ENCODE measurements around the gene GARIN3.
"Not testable (repeated sequence)": the region's sequence is repeated elsewhere in the genome, so short reads cannot be mapped to it uniquely, and the experiment has no call there.

The GARIN3 gene

GRCh38 chr5:157197086-157197485, 31.0 kb upstream of the GARIN3 start:
- Histone ChIP-seq H3K9me3 (ENCODE audit: low read length) (no peaks in the 10 kb centered on the region), H2AFZ (ENCODE audit: low read depth, low read length) (no peak overlapping the region), H3K4me3 (ENCODE audit: low read length) (no peak overlapping the region), H3K4me1 (ENCODE audit: insufficient read depth, low read length) (no peaks in the 10 kb centered on the region), H3K36me3 (ENCODE audit: insufficient read depth, low read length) (no peaks in the 10 kb centered on the region), H3K27me3 (ENCODE audit: insufficient read depth, low read length) (no peaks in the 10 kb centered on the region)

GRCh38 chr5:157196045-157196444, 30.0 kb upstream of the GARIN3 start:
- H3K9me3 ChIP-seq (ENCODE audit: low read length) = no peaks in the 10 kb centered on the region
- H3K36me3 ChIP-seq (ENCODE audit: insufficient read depth, low read length) = no peaks in the 10 kb centered on the region
- H3K4me3 ChIP-seq (ENCODE audit: low read length) = no peak overlapping the region
- no peaks in the 10 kb centered on the region for H3K4me1 ChIP-seq (ENCODE audit: insufficient read depth, low read length)
- H3K27me3 ChIP-seq (ENCODE audit: insufficient read depth, low read length) = no peaks in the 10 kb centered on the region
- no peak overlapping the region for H2AFZ ChIP-seq (ENCODE audit: low read depth, low read length)

- H3K36me3 ChIP-seq (ENCODE audit: insufficient read depth, low read length) = no peaks in the 10 kb centered on the region
- H3K27me3 ChIP-seq (ENCODE audit: insufficient read depth, low read length) = peaks cover 4% of the 10 kb centered on the region
- H2AFZ ChIP-seq (ENCODE audit: low read depth, low read length) = no peak overlapping the region
- no peaks in the 10 kb centered on the region for H3K9me3 ChIP-seq (ENCODE audit: low read length)
- no peaks in the 10 kb centered on the region for H3K4me1 ChIP-seq (ENCODE audit: insufficient read depth, low read length)
- no peak overlapping the region for H3K4me3 ChIP-seq (ENCODE audit: low read length)
These were observed 27.8 kb upstream of the GARIN3 start for GRCh38 chr5:157193699-157194424.

- Histone ChIP-seq H3K9me3 (ENCODE audit: low read length) (no peaks in the 10 kb centered on the region), H3K36me3 (ENCODE audit: insufficient read depth, low read length) (no peaks in the 10 kb centered on the region), H3K27me3 (ENCODE audit: insufficient read depth, low read length) (peaks cover 5% of the 10 kb centered on the region), H3K4me1 (ENCODE audit: insufficient read depth, low read length) (no peaks in the 10 kb centered on the region), H2AFZ (ENCODE audit: low read depth, low read length) (no peak overlapping the region), H3K4me3 (ENCODE audit: low read length) (no peak overlapping the region)
These were observed 23.2 kb upstream of the GARIN3 start for GRCh38 chr5:157189223-157189622.

- Histone ChIP-seq H3K9me3 (ENCODE audit: low read length) (no peaks in the 10 kb centered on the region), H3K36me3 (ENCODE audit: insufficient read depth, low read length) (no peaks in the 10 kb centered on the region), H3K27me3 (ENCODE audit: insufficient read depth, low read length) (peaks cover 6% of the 10 kb centered on the region), H2AFZ (ENCODE audit: low read depth, low read length) (no peak overlapping the region), H3K4me1 (ENCODE audit: insufficient read depth, low read length) (no peaks in the 10 kb centered on the region), H3K4me3 (ENCODE audit: low read length) (no peak overlapping the region)
These were observed 22.2 kb upstream of the GARIN3 start for GRCh38 chr5:157188270-157188669.

GRCh38 chr5:157187046-157187754, 21.1 kb upstream of the GARIN3 start:
- H2AFZ ChIP-seq (ENCODE audit: low read depth, low read length) = no peak overlapping the region
- H3K4me1 ChIP-seq (ENCODE audit: insufficient read depth, low read length) = no peaks in the 10 kb centered on the region
- no peak overlapping the region for H3K4me3 ChIP-seq (ENCODE audit: low read length)
- peaks cover 6% of the 10 kb centered on the region for H3K27me3 ChIP-seq (ENCODE audit: insufficient read depth, low read length)
- H3K9me3 ChIP-seq (ENCODE audit: low read length) = no peaks in the 10 kb centered on the region
- H3K36me3 ChIP-seq (ENCODE audit: insufficient read depth, low read length) = no peaks in the 10 kb centered on the region

GRCh38 chr5:157186309-157187045, 20.4 kb upstream of the GARIN3 start:
- Histone ChIP-seq H3K4me3 (ENCODE audit: low read length) (no peak overlapping the region), H2AFZ (ENCODE audit: low read depth, low read length) (no peak overlapping the region), H3K4me1 (ENCODE audit: insufficient read depth, low read length) (no peaks in the 10 kb centered on the region), H3K27me3 (ENCODE audit: insufficient read depth, low read length) (peaks cover 6% of the 10 kb centered on the region), H3K9me3 (ENCODE audit: low read length) (no peaks in the 10 kb centered on the region), H3K36me3 (ENCODE audit: insufficient read depth, low read length) (no peaks in the 10 kb centered on the region)

GRCh38 chr5:157185122-157185521, 19.1 kb upstream of the GARIN3 start:
- not testable (repeated sequence) for H3K9me3 ChIP-seq (ENCODE audit: low read length); H3K36me3 ChIP-seq (ENCODE audit: insufficient read depth, low read length); H3K4me3 ChIP-seq (ENCODE audit: low read length); H2AFZ ChIP-seq (ENCODE audit: low read depth, low read length); H3K4me1 ChIP-seq (ENCODE audit: insufficient read depth, low read length); H3K27me3 ChIP-seq (ENCODE audit: insufficient read depth, low read length)

- Histone ChIP-seq H3K4me1 (ENCODE audit: insufficient read depth, low read length) (no peaks in the 10 kb centered on the region), H3K9me3 (ENCODE audit: low read length) (no peaks in the 10 kb centered on the region), H3K4me3 (ENCODE audit: low read length) (no peak overlapping the region), H2AFZ (ENCODE audit: low read depth, low read length) (no peak overlapping the region), H3K27me3 (ENCODE audit: insufficient read depth, low read length) (peaks cover 2% of the 10 kb centered on the region), H3K36me3 (ENCODE audit: insufficient read depth, low read length) (no peaks in the 10 kb centered on the region)
These were observed 18.1 kb upstream of the GARIN3 start for GRCh38 chr5:157184117-157184670.

- Histone ChIP-seq H2AFZ (ENCODE audit: low read depth, low read length) (no peak overlapping the region), H3K4me1 (ENCODE audit: insufficient read depth, low read length) (no peaks in the 10 kb centered on the region), H3K27me3 (ENCODE audit: insufficient read depth, low read length) (peaks cover 2% of the 10 kb centered on the region), H3K36me3 (ENCODE audit: insufficient read depth, low read length) (no peaks in the 10 kb centered on the region), H3K4me3 (ENCODE audit: low read length) (no peak overlapping the region), H3K9me3 (ENCODE audit: low read length) (no peaks in the 10 kb centered on the region)
These were observed 16.2 kb upstream of the GARIN3 start for GRCh38 chr5:157182143-157182757.

- no peaks in the 10 kb centered on the region for H3K36me3 ChIP-seq (ENCODE audit: insufficient read depth, low read length)
- H3K4me1 ChIP-seq (ENCODE audit: insufficient read depth, low read length) = no peaks in the 10 kb centered on the region
- no peak within 1 kb of the TSS for H3K4me3 ChIP-seq (ENCODE audit: low read length)
- H3K9me3 ChIP-seq (ENCODE audit: low read length) = no peaks in the 10 kb centered on the region
- H3K27me3 ChIP-seq (ENCODE audit: insufficient read depth, low read length) = peaks cover 2% of the 10 kb centered on the region
- H2AFZ ChIP-seq (ENCODE audit: low read depth, low read length) = no peak within 1 kb of the TSS
These were observed 14.6 kb upstream of the GARIN3 start, which contains the start of gene ITK for GRCh38 chr5:157180374-157181264. Gene ITK, plus strand, starts transcription at chr5:157180840. Its CDS starts 138 bp downstream, at chr5:157180978.

- no peak overlapping the region for H2AFZ ChIP-seq (ENCODE audit: low read depth, low read length)
- no peaks in the 10 kb centered on the region for H3K9me3 ChIP-seq (ENCODE audit: low read length)
- no peak overlapping the region for H3K4me3 ChIP-seq (ENCODE audit: low read length)
- H3K4me1 ChIP-seq (ENCODE audit: insufficient read depth, low read length) = no peaks in the 10 kb centered on the region
- H3K36me3 ChIP-seq (ENCODE audit: insufficient read depth, low read length) = no peaks in the 10 kb centered on the region
- H3K27me3 ChIP-seq (ENCODE audit: insufficient read depth, low read length) = no peaks in the 10 kb centered on the region
These were observed 12.9 kb upstream of the GARIN3 start for GRCh38 chr5:157178966-157179365.

Measured in neuron (in vitro differentiated cells).